Endothelial cell of umbilical vein (primary cell): ENCODE data around the gene TMEM171.

Experiments used
- CTCF ChIP-seq, 2 donors: IDR thresholded peaks; 1 replicate in 1 of 2; 2 replicates in 1 of 2; pipeline ENCODE4 v1.5.1; 2011; ENCODE audit warnings: low read length in 2 of 2, mild to moderate bottlenecking in 2 of 2, moderate library complexity in 2 of 2, control low read depth in 1 of 2, inconsistent platforms in 1 of 2, low read depth in 1 of 2; ENCODE audit not compliant: insufficient read depth in 1 of 2; ENCODE audit errors: extremely low read depth in 1 of 2
- POLR2A ChIP-seq: IDR thresholded peaks from 2 replicates; pipeline ENCODE4 v1.6.1; 2012; ENCODE audit warnings: low read depth, mild to moderate bottlenecking, control low read depth, low read length

- TF ChIP-seq CTCF (IDR thresholded peaks at IDR 0.05; ENCODE audit: extremely low read depth in 1 of 2, insufficient read depth in 1 of 2, low read depth in 1 of 2, low read length in 2 of 2) (no peak), POLR2A (no peak)
Observed at GRCh38 chr5:73126381-73126780, 6.0 kb downstream of the TMEM171 start.
